ENCODE measurements around the gene CLK3. TPM values are rescaled to one million over a fixed set of nuclear protein-coding genes. Genes with fewer than 3 reads are reported as not detected.
A peak's percentile ranks its signal among the peaks of the same experiment; 100 is the strongest.

Gene CLK3
- total and polyA plus RNA-seq, 2 of the 13 experiments (the other 11 are each of a cell fraction or from before 2014, with no cell fraction given) = 41.5 to 82.0 TPM

DNA sequence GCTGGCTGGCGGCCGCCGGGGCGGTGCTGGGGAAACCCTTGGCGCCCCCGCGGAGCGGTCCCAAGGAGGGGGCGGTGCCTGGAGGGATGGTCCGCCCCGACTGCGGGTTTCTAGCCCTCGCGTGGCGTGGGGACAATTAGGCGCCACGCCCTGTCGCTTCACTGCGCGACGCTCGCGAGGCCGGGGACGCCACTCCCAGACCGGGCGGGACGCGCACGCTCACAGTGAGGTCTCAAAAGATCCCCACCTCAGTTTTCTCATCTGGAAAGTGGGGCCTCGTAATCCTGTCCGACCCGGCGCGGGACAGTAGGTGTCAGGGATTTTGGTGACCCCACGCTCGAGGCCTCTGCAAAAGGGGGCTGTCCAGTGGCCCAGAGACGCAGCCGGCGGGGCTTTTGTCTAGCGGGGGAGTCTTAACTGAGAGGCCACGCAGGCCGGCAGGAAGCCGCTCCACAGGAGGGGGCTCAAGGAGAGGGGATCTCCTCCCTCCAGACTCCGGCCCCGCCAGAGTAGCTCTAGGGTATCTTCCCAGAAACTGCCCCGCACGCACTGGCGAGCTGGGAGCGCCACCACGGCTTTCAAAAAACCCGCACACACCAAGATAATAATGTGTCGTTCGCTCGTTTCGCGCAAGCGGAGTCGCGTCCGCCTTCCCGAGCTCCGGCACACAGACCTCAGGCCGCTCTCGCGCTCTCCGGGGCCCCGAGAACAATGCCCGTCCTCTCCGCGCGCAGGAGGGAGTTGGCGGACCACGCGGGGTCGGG is 710 bp upstream of the CLK3 start:
- in situ Hi-C loops (cut with HindIII; ENCODE audit: extremely low pct_ligation_motif_present, low pct_unique_long_range_greater_than_20kb) (no loop called here), intact Hi-C loops (cut with micrococcal nuclease; ENCODE audit: unreplicated experiment) (loop anchor here (1.0 to 5.0 kb wide), 3 partner anchors 74 to 243 kb away; partner anchors contain the start of gene ARID3B)
- Histone ChIP-seq H2AFZ (ENCODE audit: low read length) (no peak overlapping the region), H3K4me1 (ENCODE audit: insufficient read depth, low read length) (peaks cover 39% of the 10 kb centered on the region), H3K9me3 (ENCODE audit: low read length) (no peaks in the 10 kb centered on the region), H3K36me3 (replicated peaks in 1 of 2; ENCODE audit: control insufficient read depth in 1 of 2, insufficient read depth in 2 of 2, low read length in 2 of 2) (peaks cover under 1 to 9% of the 10 kb centered on the region in 2 experiments; a peak in 4 of 5 replicates), H3K9ac (ENCODE audit: insufficient read depth, low read depth, low read length) (peak overlapping the region; percentile 99), H3K27me3 (ENCODE audit: control insufficient read depth in 1 of 2, insufficient read depth in 2 of 2, low read length in 2 of 2) (peaks cover 0 to 28% of the 10 kb centered on the region in 2 experiments; a peak in 2 of 5 replicates), H3K4me2 (ENCODE audit: low read depth, low read length) (peak overlapping the region; percentile 85), H3K27ac (ENCODE audit: extremely low read length, insufficient read depth, low read length) (peak overlapping the region; percentile 93), H3K79me2 (ENCODE audit: insufficient read depth, low read length) (peaks cover 40% of the 10 kb centered on the region), H4K20me1 (ENCODE audit: insufficient read depth, low read length) (peaks cover 35% of the 10 kb centered on the region), H3K4me3 (replicated peaks in 1 of 3; ENCODE audit: insufficient read depth in 1 of 3, low read depth in 2 of 3, low read length in 3 of 3) (peak overlapping the region; percentile 90 to 100 (median 94))
- ChIA-PET CTCF (ENCODE audit: low intra/inter-chr PET ratio, low total read pairs) (no interaction called here), POLR2A (interaction anchor here (1.1 to 6.9 kb wide), 8 partner anchors 13 to 172 kb away, joined by 3 to 52 read pairs (median 6); partner anchors contain the start of genes ARID3B and UBL7)
- ATAC-seq (peak; percentile 48), DNase-seq (ENCODE audit: low spot score) (no peak), FAIRE-seq (no peak)
- TSS peak; percentile 88 for BruUV-seq (replicated peaks)
- WGBS (ENCODE audit: low lambda C conversion rate) = 0% methylated on average over 1 of the region's 76 CpGs
- TF ChIP-seq RBFOX2 (IDR thresholded peaks at IDR 0.05; ENCODE audit: low read depth, low read length) (peak; percentile 11; the same call in 1 of the 2 replicates), NFYB (CRISPR knock-in tag; IDR thresholded peaks at IDR 0.05) (no peak), ZNF264 (CRISPR knock-in tag; IDR thresholded peaks at IDR 0.05) (peak; percentile 8; the same call in 1 of the 2 replicates), ZNF30 (CRISPR knock-in tag; IDR thresholded peaks at IDR 0.05) (0 out of 2 replicates have a peak, but pooled peaks have one; percentile 81), SALL1 (CRISPR knock-in tag; IDR thresholded peaks at IDR 0.05) (peak; percentile 44; the same call in 1 of the 2 replicates), SMARCE1 (IDR thresholded peaks at IDR 0.05; ENCODE audit: borderline replicate concordance) (no peak), TCF7L2 (IDR thresholded peaks at IDR 0.05; ENCODE audit: low read depth, low read length) (no peak), SP1 (IDR thresholded peaks at IDR 0.05) (no peak), SP1 (CRISPR knock-in tag; IDR thresholded peaks at IDR 0.05) (peak; percentile 77), YY1 (IDR thresholded peaks at IDR 0.05; ENCODE audit: insufficient read depth, insufficient replicate concordance, low read depth, low read length) (peak; percentile 21), CHCHD3 (CRISPR knock-in tag; IDR thresholded peaks at IDR 0.05) (no peak), HDAC2 (CRISPR knock-in tag; IDR thresholded peaks at IDR 0.05) (peak; percentile 59; the same call in 1 of the 2 replicates), ZNF121 (CRISPR knock-in tag; IDR thresholded peaks at IDR 0.05) (no peak), KDM6A (CRISPR knock-in tag; IDR thresholded peaks at IDR 0.05; ENCODE audit: low read depth) (no peak)
- TF ChIP-seq, protein P1, sequence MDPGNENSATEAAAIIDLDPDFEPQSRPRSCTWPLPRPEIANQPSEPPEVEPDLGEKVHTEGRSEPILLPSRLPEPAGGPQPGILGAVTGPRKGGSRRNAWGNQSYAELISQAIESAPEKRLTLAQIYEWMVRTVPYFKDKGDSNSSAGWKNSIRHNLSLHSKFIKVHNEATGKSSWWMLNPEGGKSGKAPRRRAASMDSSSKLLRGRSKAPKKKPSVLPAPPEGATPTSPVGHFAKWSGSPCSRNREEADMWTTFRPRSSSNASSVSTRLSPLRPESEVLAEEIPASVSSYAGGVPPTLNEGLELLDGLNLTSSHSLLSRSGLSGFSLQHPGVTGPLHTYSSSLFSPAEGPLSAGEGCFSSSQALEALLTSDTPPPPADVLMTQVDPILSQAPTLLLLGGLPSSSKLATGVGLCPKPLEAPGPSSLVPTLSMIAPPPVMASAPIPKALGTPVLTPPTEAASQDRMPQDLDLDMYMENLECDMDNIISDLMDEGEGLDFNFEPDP (CRISPR knock-in tag; conservative IDR thresholded peaks at IDR 0.05) = 0 out of 2 replicates have a peak, but pooled peaks have one; percentile 44
- TF ChIP-seq, protein P2, sequence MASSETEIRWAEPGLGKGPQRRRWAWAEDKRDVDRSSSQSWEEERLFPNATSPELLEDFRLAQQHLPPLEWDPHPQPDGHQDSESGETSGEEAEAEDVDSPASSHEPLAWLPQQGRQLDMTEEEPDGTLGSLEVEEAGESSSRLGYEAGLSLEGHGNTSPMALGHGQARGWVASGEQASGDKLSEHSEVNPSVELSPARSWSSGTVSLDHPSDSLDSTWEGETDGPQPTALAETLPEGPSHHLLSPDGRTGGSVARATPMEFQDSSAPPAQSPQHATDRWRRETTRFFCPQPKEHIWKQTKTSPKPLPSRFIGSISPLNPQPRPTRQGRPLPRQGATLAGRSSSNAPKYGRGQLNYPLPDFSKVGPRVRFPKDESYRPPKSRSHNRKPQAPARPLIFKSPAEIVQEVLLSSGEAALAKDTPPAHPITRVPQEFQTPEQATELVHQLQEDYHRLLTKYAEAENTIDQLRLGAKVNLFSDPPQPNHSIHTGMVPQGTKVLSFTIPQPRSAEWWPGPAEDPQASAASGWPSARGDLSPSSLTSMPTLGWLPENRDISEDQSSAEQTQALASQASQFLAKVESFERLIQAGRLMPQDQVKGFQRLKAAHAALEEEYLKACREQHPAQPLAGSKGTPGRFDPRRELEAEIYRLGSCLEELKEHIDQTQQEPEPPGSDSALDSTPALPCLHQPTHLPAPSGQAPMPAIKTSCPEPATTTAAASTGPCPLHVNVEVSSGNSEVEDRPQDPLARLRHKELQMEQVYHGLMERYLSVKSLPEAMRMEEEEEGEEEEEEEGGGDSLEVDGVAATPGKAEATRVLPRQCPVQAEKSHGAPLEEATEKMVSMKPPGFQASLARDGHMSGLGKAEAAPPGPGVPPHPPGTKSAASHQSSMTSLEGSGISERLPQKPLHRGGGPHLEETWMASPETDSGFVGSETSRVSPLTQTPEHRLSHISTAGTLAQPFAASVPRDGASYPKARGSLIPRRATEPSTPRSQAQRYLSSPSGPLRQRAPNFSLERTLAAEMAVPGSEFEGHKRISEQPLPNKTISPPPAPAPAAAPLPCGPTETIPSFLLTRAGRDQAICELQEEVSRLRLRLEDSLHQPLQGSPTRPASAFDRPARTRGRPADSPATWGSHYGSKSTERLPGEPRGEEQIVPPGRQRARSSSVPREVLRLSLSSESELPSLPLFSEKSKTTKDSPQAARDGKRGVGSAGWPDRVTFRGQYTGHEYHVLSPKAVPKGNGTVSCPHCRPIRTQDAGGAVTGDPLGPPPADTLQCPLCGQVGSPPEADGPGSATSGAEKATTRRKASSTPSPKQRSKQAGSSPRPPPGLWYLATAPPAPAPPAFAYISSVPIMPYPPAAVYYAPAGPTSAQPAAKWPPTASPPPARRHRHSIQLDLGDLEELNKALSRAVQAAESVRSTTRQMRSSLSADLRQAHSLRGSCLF (CRISPR knock-in tag; IDR thresholded peaks at IDR 0.05; ENCODE audit: borderline replicate concordance) = 0 out of 2 replicates have a peak, but pooled peaks have one; percentile 3
- TF ChIP-seq, protein P3, sequence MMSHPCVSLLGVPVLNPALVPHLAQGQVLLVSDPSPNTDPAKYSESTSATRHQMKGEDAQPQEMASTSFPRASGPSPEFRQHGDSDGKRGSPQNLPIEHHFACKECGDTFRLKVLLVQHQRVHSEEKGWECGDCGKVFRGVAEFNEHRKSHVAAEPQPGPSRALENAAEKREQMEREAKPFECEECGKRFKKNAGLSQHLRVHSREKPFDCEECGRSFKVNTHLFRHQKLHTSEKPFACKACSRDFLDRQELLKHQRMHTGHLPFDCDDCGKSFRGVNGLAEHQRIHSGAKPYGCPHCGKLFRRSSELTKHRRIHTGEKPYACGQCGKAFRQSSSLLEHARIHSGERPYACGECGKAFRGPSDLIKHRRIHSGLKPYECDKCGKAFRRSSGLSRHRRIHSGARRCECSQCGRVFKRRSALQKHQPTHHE (CRISPR knock-in tag; IDR thresholded peaks at IDR 0.05; ENCODE audit: borderline replicate concordance) = peak; percentile 6; the same call in 1 of the 2 replicates
